GM23248 (cell line): ENCODE data around the gene C2orf42. TPM values are rescaled to one million over a fixed set of nuclear protein-coding genes. Genes with fewer than 3 reads are reported as not detected.
"Not testable (repeated sequence)": the region's sequence is repeated elsewhere in the genome, so short reads cannot be mapped to it uniquely, and the experiment has no call there.

Experiments used
- DNase-seq: peaks from one replicate; pipeline ENCODE4 v3.0.0-alpha.2; 2015
- H2AFZ ChIP-seq: fragments of 200-600 bp; sonication (generic); 2 replicates; pipeline ENCODE4 v1.6.1; 2016; ENCODE audit warnings: antibody characterized with exemption
- H3F3A ChIP-seq: fragments of 200-600 bp; sonication (generic); 2 replicates; pipeline ENCODE4 v1.6.1; 2016; ENCODE audit warnings: mild to moderate bottlenecking, antibody characterized with exemption, mixed run types; ENCODE audit not compliant: insufficient read depth
- H3K27ac ChIP-seq: fragments of 200-600 bp; sonication (generic); 2 replicates; pipeline ENCODE4 v1.5.1; 2016; ENCODE audit warnings: mild to moderate bottlenecking
- H3K27me3 ChIP-seq: fragments of 200-600 bp; sonication (generic); replicated peaks from 2 replicates; pipeline ENCODE4 v1.6.1; 2016; ENCODE audit warnings: mild to moderate bottlenecking; ENCODE audit not compliant: insufficient read depth
- H3K36me3 ChIP-seq: fragments of 200-600 bp; sonication (generic); 2 replicates; pipeline ENCODE4 v1.6.1; 2016; ENCODE audit warnings: low read depth, mild to moderate bottlenecking
- H3K4me1 ChIP-seq: fragments of 200-600 bp; sonication (generic); 2 replicates; pipeline ENCODE4 v1.6.1; 2016; ENCODE audit warnings: mild to moderate bottlenecking; ENCODE audit not compliant: insufficient read depth
- H3K4me2 ChIP-seq: fragments of 200-600 bp; sonication (generic); one replicate; pipeline ENCODE4 v1.6.1; 2016; ENCODE audit warnings: mild to moderate bottlenecking; ENCODE audit not compliant: unreplicated experiment
- H3K4me3 ChIP-seq: fragments of 200-600 bp; sonication (generic); 2 replicates; pipeline ENCODE4 v1.5.1; 2016; ENCODE audit warnings: mild to moderate bottlenecking
- H3K79me2 ChIP-seq: fragments of 200-600 bp; sonication (generic); 2 replicates; pipeline ENCODE4 v1.6.1; 2016; ENCODE audit warnings: mild to moderate bottlenecking; ENCODE audit not compliant: insufficient read depth
- H3K9ac ChIP-seq: fragments of 200-600 bp; sonication (generic); 2 replicates; pipeline ENCODE4 v1.6.1; 2016; ENCODE audit warnings: mild to moderate bottlenecking
- H3K9me2 ChIP-seq: fragments of 200-600 bp; sonication (generic); 2 replicates; pipeline ENCODE4 v1.6.1; 2016; ENCODE audit warnings: mixed run types, mild to moderate bottlenecking, moderate library complexity; ENCODE audit not compliant: insufficient read depth
- H3K9me3 ChIP-seq: fragments of 200-600 bp; sonication (generic); one replicate; pipeline ENCODE4 v1.6.1; 2017; ENCODE audit warnings: low read depth
- H4K20me1 ChIP-seq: fragments of 200-600 bp; sonication (generic); 2 replicates; pipeline ENCODE4 v1.6.0; 2016; ENCODE audit not compliant: insufficient read depth
- EZH2 ChIP-seq: fragments of 200-600 bp; sonication (generic); IDR thresholded peaks from 2 replicates; pipeline ENCODE4 v1.6.1; 2018; ENCODE audit warnings: antibody characterized with exemption, mild to moderate bottlenecking; ENCODE audit not compliant: insufficient read depth, poor library complexity, severe bottlenecking
- EZH2phosphoT487 ChIP-seq: fragments of 200-600 bp; sonication (generic); IDR thresholded peaks from 2 replicates; pipeline ENCODE4 v1.6.1; 2018; ENCODE audit warnings: antibody characterized with exemption, moderate library complexity, mild to moderate bottlenecking, low read depth; ENCODE audit not compliant: insufficient read depth
- WGBS, 2 experiments: methylation state at CpG; one replicate each; pipeline ENCODE4 v1.1.6; 2015 to 2017; ENCODE audit warnings: low lambda C conversion rate in 2 of 2, low coverage in 1 of 2; ENCODE audit errors: missing lambda C conversion rate in 2 of 2; 5-methylcytosine and 5-hydroxymethylcytosine counted together
- in situ Hi-C: fragments of 300-500 bp; cut with MboI; formaldehyde crosslinking; loops from 2 replicates; pipeline ENCODE4 v1.15.0; 2020
- polyA plus RNA-seq: library from polyadenylated mRNA; unstranded; fragments of >200 nt; fragmentation: Nextera tagmentation; extraction: Ambion mirVana; gene quantifications from 2 replicates; pipeline ENCODE4 v1.2.1, GENCODE V29; 2016
- total RNA-seq: library from RNA; depleted of rRNA; stranded (reverse); fragments of >200 nt; shearing (Covaris generic); gene quantifications from 2 replicates; pipeline ENCODE4 v1.2.3, GENCODE V29; 2014

C2orf42 gene
- total and polyA plus RNA-seq, 2 experiments from 2014 or later = 15.7 to 23.2 TPM

GRCh38 chr2:70133127-70133452, 57.7 kb downstream of the C2orf42 start:
- peaks cover 32% of the 10 kb centered on the region for H3K4me1 ChIP-seq
- H3K9me3 ChIP-seq = no peaks in the 10 kb centered on the region
- H3K27me3 ChIP-seq = no peaks in the 10 kb centered on the region
- peak overlapping the region; percentile 92 for H2AFZ ChIP-seq
- 56 to 64% methylated on average over 1 of the region's 1 CpG for WGBS, 2 experiments
- peak overlapping the region; percentile 61 for H3K4me3 ChIP-seq
- H4K20me1 ChIP-seq = no peaks in the 10 kb centered on the region
- no peaks in the 10 kb centered on the region for H3K79me2 ChIP-seq
- peak overlapping the region; percentile 92 for H3K27ac ChIP-seq
- peak overlapping the region; percentile 84 for H3K9ac ChIP-seq
- no peaks in the 10 kb centered on the region for H3K9me2 ChIP-seq
- H3F3A ChIP-seq = peaks cover 45% of the 10 kb centered on the region
- no peaks in the 10 kb centered on the region for H3K36me3 ChIP-seq
- in situ Hi-C loops = no loop called here
- DNase-seq = no peak
- TF ChIP-seq EZH2 (no peak), EZH2phosphoT487 (no peak)
- peak overlapping the region; percentile 79 for H3K4me2 ChIP-seq

- H3K4me2 ChIP-seq = peak overlapping the region; percentile 79
- H3K4me3 ChIP-seq = peak overlapping the region; percentile 61
- H3K27me3 ChIP-seq = no peaks in the 10 kb centered on the region
- H4K20me1 ChIP-seq = no peaks in the 10 kb centered on the region
- H3K79me2 ChIP-seq = no peaks in the 10 kb centered on the region
- TF ChIP-seq EZH2 (no peak), EZH2phosphoT487 (no peak)
- H2AFZ ChIP-seq = peak overlapping the region; percentile 92
- peaks cover 39% of the 10 kb centered on the region for H3F3A ChIP-seq
- no peaks in the 10 kb centered on the region for H3K36me3 ChIP-seq
- in situ Hi-C loops = no loop called here
- peaks cover 32% of the 10 kb centered on the region for H3K4me1 ChIP-seq
- 2% methylated on average over 8 of the region's 8 CpGs for WGBS, 2 experiments
- DNase-seq = peak; percentile 82
- H3K9ac ChIP-seq = peak overlapping the region; percentile 84
- H3K9me2 ChIP-seq = no peaks in the 10 kb centered on the region
- peak overlapping the region; percentile 92 for H3K27ac ChIP-seq
- no peaks in the 10 kb centered on the region for H3K9me3 ChIP-seq
Measured at GRCh38 chr2:70132244-70133126, 58.3 kb downstream of the C2orf42 start.

DNA sequence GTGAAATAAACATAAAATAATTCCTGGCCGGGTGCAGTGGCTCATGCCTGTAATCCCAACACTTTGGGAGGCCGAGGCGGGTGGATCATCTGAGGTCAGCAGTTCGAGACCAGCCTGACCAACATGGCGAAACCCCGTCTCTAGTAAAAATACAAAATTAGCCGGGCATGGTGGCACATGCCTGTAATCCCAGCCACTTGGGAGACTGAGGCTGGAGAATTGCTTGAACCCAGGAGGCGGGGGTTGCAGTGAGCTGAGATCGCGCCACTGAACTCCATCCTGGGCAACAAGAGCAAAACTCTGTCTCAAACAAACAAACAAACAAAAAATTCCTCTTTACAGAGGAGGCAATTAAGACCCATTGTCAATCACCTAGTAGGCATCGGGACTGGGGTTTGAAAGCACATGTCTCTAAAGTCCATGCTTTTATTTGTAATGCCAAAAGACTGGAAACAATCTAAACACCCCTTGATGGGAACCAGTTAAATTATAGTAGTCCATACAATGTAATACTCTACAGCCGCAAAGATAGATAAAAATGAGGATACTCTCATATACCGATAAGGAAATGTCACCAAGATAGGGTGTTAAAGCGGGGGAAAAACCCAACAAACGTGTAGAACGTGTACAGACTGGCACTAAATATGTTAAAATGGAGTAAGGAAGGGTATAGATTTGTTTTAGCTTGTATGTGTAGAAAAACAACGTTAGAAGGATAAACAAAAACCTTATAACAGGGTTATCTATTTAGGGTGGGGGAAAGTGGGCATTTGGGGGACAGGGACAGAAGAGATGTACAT, 59.3 kb downstream of the C2orf42 start:
- DNase-seq, H3K36me3 ChIP-seq, H3K9me2 ChIP-seq, H3K27me3 ChIP-seq, H3K9me3 ChIP-seq, H3K79me2 ChIP-seq, in situ Hi-C loops, H3K4me3 ChIP-seq, H4K20me1 ChIP-seq: not testable (repeated sequence)
- peak overlapping the region; percentile 92 for H2AFZ ChIP-seq
- peak overlapping the region; percentile 92 for H3K27ac ChIP-seq
- 79 to 82% methylated on average over 16 to 17 of the region's 17 CpGs for WGBS, 2 experiments
- peaks cover 31% of the 10 kb centered on the region for H3K4me1 ChIP-seq
- peak overlapping the region; percentile 79 for H3K4me2 ChIP-seq
- H3K9ac ChIP-seq = peak overlapping the region; percentile 84
- H3F3A ChIP-seq = peaks cover 31% of the 10 kb centered on the region

- Histone ChIP-seq H3K4me2 (no peak overlapping the region), H3F3A (peaks cover 16% of the 10 kb centered on the region), H3K27me3 (no peaks in the 10 kb centered on the region), H4K20me1 (no peaks in the 10 kb centered on the region), H2AFZ (no peak overlapping the region), H3K9ac (no peak overlapping the region), H3K36me3 (no peaks in the 10 kb centered on the region), H3K9me3 (no peaks in the 10 kb centered on the region), H3K9me2 (no peaks in the 10 kb centered on the region), H3K4me3 (no peak overlapping the region), H3K27ac (no peak overlapping the region), H3K4me1 (peaks cover 19% of the 10 kb centered on the region), H3K79me2 (no peaks in the 10 kb centered on the region)
- TF ChIP-seq EZH2phosphoT487 (no peak), EZH2 (no peak)
- in situ Hi-C loops = no loop called here
- 84 to 100% methylated on average over 1 of the region's 1 CpG for WGBS, 2 experiments
- no peak for DNase-seq
Measured at GRCh38 chr2:70128005-70128404, 62.8 kb downstream of the C2orf42 start.
